Renal cortex interstitium (tissue), 11 donors: ENCODE results near the gene CFDP1. TPM values are rescaled to one million over a fixed set of nuclear protein-coding genes. Genes with fewer than 3 reads are reported as not detected.

ENCODE experiments used
- DNase-seq, 11 donors: peaks; one replicate each; pipeline ENCODE4 v3.0.0-alpha.2; 2013; ENCODE audit warnings: low read depth in 9 of 11, low spot score in 4 of 11; ENCODE audit errors: extremely low read depth in 1 of 11
- polyA plus RNA-seq, 3 donors: library from polyadenylated mRNA; unstranded; fragments of 120-200 nt; gene quantifications; one replicate each; pipeline ENCODE4 v1.2.1, GENCODE V29; 2013; ENCODE audit not compliant: insufficient read length in 3 of 3

The CFDP1 gene
- polyA plus RNA-seq, 3 donors = 156 to 197 (median 173) TPM

- DNase-seq = peak; percentile 49 to 84 (median 69)
Observed at GRCh38 chr16:75385507-75386152, 47.7 kb downstream of the CFDP1 start.

DNA sequence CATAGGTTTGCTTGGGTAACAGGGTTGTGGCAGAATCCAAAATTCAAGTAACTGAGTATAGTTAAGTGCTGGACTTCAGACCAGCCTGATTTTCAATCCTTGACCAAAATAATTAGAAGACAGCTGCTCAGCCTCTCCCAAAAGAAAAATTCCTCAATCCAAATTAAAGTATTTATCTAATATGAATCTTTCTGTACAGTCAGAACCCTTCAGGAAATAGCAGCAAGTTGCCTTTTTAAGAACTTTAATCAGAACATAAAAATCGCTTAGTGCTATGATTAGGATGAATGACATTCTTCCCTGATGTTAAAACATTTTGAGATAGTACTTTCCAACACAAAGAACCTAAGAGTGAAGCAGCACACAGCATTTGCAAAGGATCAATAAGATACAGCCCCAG is 50.2 kb downstream of the CFDP1 start:
- no peak for DNase-seq

- no peak for DNase-seq
Observed at GRCh38 chr16:75382611-75383010, 50.7 kb downstream of the CFDP1 start.

GRCh38 chr16:75380870-75381269 is 52.4 kb downstream of the CFDP1 start:
- DNase-seq = no peak

DNA sequence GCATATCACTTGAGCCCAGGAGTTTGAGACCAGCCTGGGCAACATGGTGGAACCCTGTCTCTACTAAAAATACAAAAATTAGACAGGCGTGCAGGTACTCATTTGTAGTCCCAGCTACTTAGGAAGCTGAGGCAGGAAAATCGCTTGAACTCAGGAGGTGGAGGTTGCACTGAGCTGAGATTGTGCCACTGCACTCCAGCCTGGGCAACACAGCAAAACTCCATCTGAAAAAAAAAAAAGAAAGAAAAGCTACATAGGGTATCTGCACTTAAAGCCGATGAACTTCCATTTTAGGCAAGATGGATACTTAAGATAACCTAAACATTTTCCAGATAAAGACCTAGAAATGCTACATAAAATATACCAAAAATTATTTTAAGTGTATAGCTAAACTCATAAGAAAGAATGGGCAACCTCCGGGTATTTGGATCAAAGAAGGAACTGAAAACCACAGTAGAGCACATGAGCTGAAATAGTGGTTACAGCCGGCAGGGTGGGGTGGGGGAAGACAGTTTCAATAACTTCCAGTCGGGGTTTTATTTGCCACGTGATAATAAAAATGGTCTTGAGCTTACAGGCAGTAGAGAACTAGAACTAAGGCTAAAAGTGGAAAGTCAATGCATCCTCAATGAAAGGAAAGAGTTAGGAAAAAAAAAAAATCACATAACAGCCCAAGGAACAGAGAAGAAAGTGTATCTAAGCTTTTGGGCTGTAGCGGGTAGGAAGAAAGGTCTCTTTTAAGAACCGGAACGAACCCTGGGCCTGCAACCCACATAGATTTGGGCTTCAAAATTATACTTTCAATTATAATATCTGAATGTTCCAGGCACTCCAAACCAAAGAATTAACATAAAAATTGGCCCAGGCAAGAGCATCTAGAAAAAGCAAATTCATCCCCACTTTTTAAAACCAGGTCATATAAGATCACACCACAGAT is 53.1 kb downstream of the CFDP1 start:
- DNase-seq = no peak

DNA sequence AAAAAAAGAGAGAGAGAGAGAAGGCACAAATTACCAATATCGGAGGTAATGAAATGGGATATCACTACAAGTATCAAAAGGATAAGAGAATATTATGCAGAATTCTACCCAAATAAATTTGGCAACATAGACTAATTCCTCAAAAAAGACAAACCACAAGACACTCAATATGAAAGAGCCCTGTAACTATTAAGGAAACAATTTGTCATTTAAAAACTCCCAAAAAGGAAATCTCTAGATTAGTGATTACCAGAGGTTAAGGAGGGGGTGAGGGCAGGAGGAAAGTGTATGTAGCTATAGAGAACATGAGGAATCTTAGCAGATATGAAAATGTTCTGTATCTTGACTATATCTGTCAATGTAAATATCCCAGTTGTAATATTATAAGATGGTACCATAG is 54.0 kb downstream of the CFDP1 start:
- no peak for DNase-seq

DNA sequence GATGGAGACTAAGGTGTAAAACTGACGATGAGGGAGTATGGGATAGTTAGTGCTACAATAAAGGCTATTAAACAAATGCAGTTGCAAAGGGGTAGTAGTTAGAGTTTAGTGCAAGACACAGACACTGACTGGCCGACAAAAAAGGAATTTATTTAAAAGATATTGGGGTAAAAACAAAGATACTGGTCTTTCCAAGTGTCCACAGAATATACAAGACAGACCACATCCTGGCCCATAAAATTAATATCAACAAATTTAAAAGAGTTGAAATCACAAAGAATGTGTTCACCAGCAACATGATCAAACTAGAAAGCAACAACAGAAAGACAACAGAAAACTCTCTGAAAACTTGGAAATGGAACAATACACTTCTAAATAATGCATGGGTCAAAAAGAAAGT is 54.7 kb downstream of the CFDP1 start:
- DNase-seq = no peak

DNA sequence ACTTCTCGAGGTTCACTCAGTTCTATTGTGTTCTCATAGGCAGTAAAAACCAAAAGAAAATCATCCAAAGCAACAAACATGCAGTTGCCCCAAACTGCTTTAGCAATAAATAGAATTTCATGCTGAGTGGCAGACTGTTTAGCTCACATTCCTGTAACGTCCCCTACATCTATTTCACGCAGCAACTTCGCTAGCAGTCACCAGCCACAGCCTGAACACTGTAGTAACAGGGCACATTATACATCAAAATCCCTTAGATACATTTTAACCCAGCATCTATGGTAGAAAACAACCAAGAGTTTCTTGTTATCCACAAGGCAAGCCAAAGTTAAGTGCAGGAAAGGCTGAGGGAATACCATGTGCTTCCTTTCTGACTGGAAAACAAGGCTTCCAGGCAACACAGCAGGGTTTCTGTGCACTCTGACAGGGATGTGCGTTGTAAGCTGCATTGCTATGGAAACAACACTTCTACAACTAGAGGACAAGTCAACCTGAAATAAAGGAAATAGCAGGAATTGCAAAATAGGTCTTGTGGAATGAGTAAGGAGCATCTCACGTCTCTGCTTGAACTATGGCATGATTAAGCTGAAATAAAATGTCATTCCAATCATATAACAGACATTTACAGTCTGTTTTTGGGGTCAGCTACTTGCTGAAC is 55.4 kb downstream of the CFDP1 start:
- DNase-seq = peak in 1 of 11 donors; percentile 33

DNA sequence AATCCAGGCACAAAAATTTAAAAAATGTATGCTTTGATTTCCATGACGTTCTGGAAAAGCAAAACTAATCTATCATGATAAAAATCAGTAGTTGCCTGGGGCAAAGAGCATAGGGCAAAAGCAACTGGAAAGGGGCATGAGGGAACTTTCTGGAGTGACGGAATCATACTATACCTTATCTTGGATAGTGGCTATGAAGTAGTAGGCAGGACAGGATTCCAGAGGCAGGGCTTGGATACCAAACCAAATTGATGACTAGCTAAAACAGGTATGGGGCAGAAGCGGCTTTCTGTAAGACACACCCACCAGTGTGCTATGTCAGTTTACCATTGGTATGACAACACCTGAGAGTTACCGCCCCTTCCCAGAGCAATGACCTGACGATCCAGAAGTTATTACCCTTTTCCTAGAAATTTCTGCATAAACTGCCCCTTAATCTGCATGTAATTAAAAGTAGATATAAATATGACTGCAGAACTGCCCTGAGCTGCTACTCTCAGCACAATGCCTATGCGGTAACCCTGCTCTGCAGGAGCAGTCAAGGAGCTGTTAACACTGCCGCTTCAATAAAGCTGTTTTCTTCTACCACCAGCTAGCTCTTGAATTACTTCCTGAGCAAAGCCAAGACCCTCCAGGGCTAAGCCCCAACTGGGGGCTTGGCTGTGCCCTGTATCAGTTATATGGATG is 56.7 kb downstream of the CFDP1 start:
- no peak for DNase-seq

DNA sequence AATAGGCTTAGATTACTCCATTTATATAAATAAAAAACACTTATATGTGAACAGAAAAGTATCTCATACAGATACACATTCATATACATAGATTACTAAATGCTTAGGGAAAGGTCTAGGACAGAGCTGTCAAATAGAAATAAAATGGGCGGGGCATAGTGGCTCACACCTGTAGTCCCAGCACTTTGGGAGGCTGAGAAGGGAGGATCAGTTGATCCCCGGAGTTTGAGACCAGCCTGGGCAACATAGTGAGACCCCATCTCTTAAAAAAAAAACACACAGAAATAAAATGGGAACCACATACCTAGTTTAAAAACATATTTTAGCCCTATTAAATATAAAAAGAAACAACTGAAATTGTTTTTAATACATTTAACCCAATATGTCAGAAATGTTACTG is 58.9 kb downstream of the CFDP1 start:
- DNase-seq = no peak

DNA sequence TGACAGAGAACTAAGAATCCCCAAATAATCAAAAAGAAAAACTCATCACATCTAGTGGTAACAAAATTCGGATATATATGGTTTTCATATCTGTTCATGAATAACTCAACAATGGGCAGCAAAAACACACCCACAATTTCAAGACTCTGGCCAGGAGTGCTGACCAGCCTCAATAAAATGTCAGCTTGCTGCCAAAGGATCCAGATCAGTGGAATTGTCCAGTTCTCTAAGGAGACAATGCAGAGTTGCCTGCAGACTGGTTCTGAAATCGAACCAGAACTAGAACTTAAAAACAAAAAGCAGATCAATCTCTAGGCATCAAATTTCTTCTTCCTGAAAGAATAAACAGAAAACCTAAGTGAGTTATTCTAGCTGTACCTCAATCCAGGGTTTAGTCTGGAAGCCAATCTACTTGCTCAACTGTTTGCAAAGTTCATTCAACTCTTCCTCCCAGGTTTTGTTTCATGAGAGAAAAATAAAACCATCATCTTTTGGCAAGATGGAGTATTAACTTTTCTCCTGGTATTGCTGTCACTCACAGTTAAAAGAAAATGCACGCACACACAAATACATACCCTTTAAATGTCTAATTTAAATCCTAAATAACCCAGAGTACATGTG is 61.0 kb downstream of the CFDP1 start:
- no peak for DNase-seq

DNA sequence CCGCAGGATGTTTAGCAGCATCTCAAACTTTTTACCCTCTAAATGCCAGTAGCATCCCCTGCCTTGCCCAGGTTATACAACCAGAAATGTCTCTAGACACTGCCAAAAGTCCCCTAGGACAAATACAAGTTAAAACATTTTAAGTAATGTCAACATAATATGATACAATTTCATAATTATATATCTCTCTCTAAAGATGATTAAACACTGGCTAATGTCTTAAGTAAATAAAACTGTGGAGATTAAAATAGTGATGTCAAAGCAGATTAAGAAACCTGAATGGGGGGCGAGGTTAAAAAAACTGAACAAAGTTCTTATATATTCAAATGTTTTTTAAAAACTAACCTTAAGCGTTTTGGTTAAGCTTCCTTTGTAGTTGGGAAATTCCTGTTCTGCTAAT is 62.1 kb downstream of the CFDP1 start:
- DNase-seq = no peak

DNA sequence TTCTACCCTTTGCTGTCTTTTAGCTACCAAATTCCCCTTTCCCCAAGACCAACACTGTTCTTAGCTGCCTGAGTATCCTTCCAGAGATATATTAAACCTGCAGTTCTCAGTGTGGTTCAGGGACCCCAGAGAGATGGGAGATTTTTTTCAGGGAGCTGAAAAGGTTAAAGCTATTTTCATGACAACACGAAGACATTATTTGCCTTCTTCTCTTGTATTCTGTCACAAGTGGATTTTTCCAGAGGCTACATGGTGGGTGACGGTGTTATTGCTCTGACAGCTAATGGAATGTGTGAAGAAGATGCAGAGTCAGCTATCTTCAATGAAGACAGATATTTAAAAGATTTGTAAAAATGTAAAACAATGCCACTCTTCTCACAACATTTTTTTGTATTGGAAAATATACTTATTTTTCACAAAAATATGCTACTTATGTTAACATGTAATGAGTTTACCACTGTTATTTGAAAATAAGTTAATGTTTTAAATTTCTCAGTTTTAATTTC is 69.0 kb downstream of the CFDP1 start:
- no peak for DNase-seq

DNA sequence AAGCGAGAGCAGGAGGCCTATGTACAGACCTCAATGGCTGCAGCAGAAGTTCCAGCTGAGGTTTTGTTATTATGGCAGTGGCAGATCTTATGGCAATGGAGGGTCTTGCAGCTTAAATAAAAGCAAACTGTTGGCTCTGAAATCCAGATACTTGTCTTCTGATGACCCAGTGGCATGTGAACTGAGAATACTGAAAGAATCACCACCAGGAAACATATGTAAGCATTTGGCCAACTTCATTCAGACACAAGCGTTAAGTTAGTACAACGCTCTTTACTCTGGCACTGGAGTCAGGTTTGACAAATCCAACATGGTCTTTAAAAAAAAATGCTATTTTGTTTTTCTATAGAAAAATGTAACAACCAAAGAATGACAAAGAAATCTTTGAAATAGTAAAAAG is 70.5 kb downstream of the CFDP1 start:
- no peak for DNase-seq

- no peak for DNase-seq
Observed at GRCh38 chr16:75361936-75362335, 71.4 kb downstream of the CFDP1 start.

GRCh38 chr16:75354170-75354569 is 79.1 kb downstream of the CFDP1 start:
- DNase-seq = no peak

DNA sequence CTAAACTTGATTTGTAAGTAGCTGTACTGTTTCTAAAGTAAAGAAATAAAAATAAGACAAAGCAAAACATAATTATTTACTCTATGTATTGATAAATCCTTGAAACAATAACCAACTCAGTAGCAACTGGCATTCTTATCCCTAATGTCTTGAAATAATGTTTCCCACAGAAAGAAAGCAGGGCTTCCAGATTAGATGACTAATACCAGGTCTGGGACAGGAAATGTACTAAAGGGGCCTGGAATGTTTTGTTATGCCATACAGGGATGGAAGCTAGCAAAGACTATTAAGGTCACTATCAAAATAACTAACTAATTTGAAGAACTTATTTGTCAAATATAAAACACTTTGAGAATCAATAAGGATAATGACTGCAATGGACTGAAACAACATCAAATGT is 82.1 kb downstream of the CFDP1 start:
- no peak for DNase-seq

- no peak for DNase-seq
Observed at GRCh38 chr16:75345711-75346110, 87.6 kb downstream of the CFDP1 start.

GRCh38 chr16:75343941-75344340 is 89.4 kb downstream of the CFDP1 start:
- peak in 3 of 11 donors; percentile 25 to 56 (median 37) for DNase-seq
